GM19099 (cell line): Measurements from ENCODE around the gene RNF167.
A peak's percentile ranks its signal among the peaks of the same experiment; 100 is the strongest.

Experiments
- POLR2A ChIP-seq: IDR thresholded peaks from 3 replicates; pipeline ENCODE4 v1.6.1; 2011; ENCODE audit warnings: low read depth; ENCODE audit not compliant: insufficient read length; ENCODE audit errors: extremely low read depth

Gene RNF167

GRCh38 chr17:4972752-4973151 lies 32.7 kb downstream of the RNF167 start:
- TF ChIP-seq POLR2A: no peak

- no peak for TF ChIP-seq POLR2A
Measured at GRCh38 chr17:4973256-4974114, 33.4 kb downstream of the RNF167 start.

GRCh38 chr17:4974115-4974670 lies 34.1 kb downstream of the RNF167 start:
- no peak for TF ChIP-seq POLR2A

GRCh38 chr17:4978726-4979125 lies 38.7 kb downstream of the RNF167 start:
- TF ChIP-seq POLR2A: no peak

DNA sequence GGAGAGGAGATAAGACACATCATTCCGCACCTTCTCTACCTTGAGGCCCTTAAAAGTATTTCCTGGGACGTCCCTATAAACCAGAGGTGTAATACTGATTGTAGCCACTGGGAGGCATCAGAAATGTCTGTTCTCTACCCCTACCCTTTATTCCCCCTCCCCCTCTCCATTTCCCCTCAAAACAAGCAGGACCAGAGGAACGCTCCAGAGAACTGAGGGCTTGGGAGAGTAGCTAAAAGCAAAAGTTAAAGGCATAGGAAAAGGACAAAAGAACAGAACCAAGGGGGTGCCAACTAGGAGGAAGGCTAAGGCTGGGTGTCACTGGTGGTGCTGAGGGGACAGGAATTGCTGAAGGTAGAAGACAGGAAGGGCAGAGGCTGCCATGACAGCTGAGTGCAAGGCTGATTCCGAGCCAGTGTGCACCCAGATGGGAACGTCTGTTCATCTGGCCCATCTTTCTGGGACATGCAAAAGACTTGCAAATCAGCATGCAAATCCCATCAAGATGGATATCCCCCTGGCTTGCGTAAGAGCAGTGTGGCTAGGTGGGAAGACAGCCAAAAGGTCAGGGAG lies 40.7 kb downstream of the RNF167 start:
- no peak for TF ChIP-seq POLR2A

DNA sequence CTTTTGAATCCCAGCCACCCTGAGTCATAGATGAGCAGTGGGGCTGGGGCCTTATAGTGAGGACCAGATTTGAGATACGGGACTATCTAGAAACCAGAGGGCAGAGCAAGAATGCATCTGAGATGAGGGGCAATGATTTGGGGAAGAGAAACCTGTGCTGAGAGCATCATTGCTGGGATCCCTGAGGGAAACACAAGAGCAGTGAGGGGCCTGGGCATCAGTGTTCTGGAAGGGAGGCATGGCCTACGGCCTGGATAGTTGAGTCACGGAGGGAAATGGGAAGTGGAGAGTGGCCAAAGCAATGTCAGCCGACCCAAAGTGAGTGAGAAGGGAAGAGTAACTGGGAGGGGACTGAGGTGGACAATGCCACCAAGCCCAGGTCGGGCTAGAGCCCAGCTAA lies 42.2 kb downstream of the RNF167 start:
- TF ChIP-seq POLR2A: no peak

GRCh38 chr17:4986403-4986802 lies 46.3 kb downstream of the RNF167 start:
- no peak for TF ChIP-seq POLR2A

GRCh38 chr17:4986951-4987766 lies 47.1 kb downstream of the RNF167 start, which contains the start of gene CAMTA2:
Gene CAMTA2, minus strand, starts transcription at chr17:4987675. Its CDS starts 1,453 bp downstream, at chr17:4986222.
- TF ChIP-seq POLR2A: peak; percentile 67

GRCh38 chr17:4987767-4988567 lies 47.9 kb downstream of the RNF167 start:
- TF ChIP-seq POLR2A: peak; percentile 33

- no peak for TF ChIP-seq POLR2A
Measured at GRCh38 chr17:4994081-4994595, 54.1 kb downstream of the RNF167 start.
